IMR-90 (cell line): Measurements from ENCODE around the gene SUPT3H. TPM values are rescaled to one million over a fixed set of nuclear protein-coding genes. Genes with fewer than 3 reads are reported as not detected.

Experiments used
- ATAC-seq: fragments of 200-7000 bp; cut with Tn5 transposase; 2 replicates; pipeline ENCODE4 v1.9.1; 2020; ENCODE audit warnings: low read depth, mild to moderate bottlenecking, moderate library complexity
- BruUV-seq: library from RNA; stranded (reverse); fragments of 400-500 nt; replicated peaks from 2 replicates; lab custom pipeline; 2021; lab: Mats Ljungman, UMichigan
- CTCF ChIA-PET: fragments of 300-600 bp; formaldehyde crosslinking; extraction: SDS; loops from one replicate; lab custom pipeline; 2021; ENCODE audit warnings: antibody characterized with exemption; lab: Yijun Ruan, JAX
- POLR2A ChIA-PET: fragments of 300-600 bp; sonication (Branson Sonifier 250); formaldehyde crosslinking; loops from one replicate; lab custom pipeline; 2022; ENCODE audit warnings: antibody characterized with exemption; ENCODE audit not compliant: unreplicated experiment; lab: Charles Lee
- DNase-seq: peaks from one replicate; pipeline ENCODE4 v3.0.0; 2013
- H2AFZ ChIP-seq: replicated peaks from 2 replicates; pipeline ENCODE3; 2013; ENCODE audit warnings: low read length, mild to moderate bottlenecking; ENCODE audit not compliant: poor library complexity
- H2AK5ac ChIP-seq: 2 replicates; pipeline ENCODE4 v1.6.1; 2013; ENCODE audit warnings: low read depth, low read length, inconsistent platforms
- H2AK9ac ChIP-seq: replicated peaks from 2 replicates; pipeline ENCODE3; 2013; ENCODE audit warnings: mild to moderate bottlenecking, low read depth, low read length, moderate library complexity; ENCODE audit not compliant: poor library complexity
- H2BK120ac ChIP-seq: 2 replicates; pipeline ENCODE4 v1.6.1; 2013; ENCODE audit warnings: low read depth, low read length, inconsistent platforms
- H2BK15ac ChIP-seq: 3 replicates; pipeline ENCODE4 v1.6.1; 2013; ENCODE audit warnings: low read depth, low read length, inconsistent platforms
- H2BK20ac ChIP-seq: 2 replicates; pipeline ENCODE4 v1.6.1; 2013; ENCODE audit warnings: low read depth, mild to moderate bottlenecking, inconsistent platforms, low read length, moderate library complexity
- H2BK5ac ChIP-seq: 2 replicates; pipeline ENCODE4 v1.6.1; 2013; ENCODE audit warnings: mild to moderate bottlenecking, low read depth, low read length, inconsistent platforms; ENCODE audit not compliant: poor library complexity, severe bottlenecking
- H3K14ac ChIP-seq: replicated peaks from 2 replicates; pipeline ENCODE4 v1.6.1; 2013; ENCODE audit warnings: low read depth, low read length, inconsistent platforms
- H3K18ac ChIP-seq: 2 replicates; pipeline ENCODE4 v1.6.1; 2013; ENCODE audit warnings: low read depth, low read length, control low read depth
- H3K23ac ChIP-seq: 2 replicates; pipeline ENCODE4 v1.6.1; 2013; ENCODE audit warnings: low read depth, low read length, inconsistent platforms
- H3K27ac ChIP-seq: 2 replicates; pipeline ENCODE4 v1.5.1; 2013; ENCODE audit warnings: mild to moderate bottlenecking, control low read depth, low read length; ENCODE audit not compliant: insufficient read depth
- H3K27me3 ChIP-seq: 2 replicates; pipeline ENCODE4 v1.6.1; 2013; ENCODE audit warnings: low read length; ENCODE audit not compliant: control insufficient read depth, insufficient read depth
- H3K36me3 ChIP-seq: 2 replicates; pipeline ENCODE4 v1.6.1; 2013; ENCODE audit warnings: low read length, mixed read lengths; ENCODE audit not compliant: control insufficient read depth, insufficient read depth
- H3K4ac ChIP-seq: 2 replicates; pipeline ENCODE4 v1.6.1; 2013; ENCODE audit warnings: low read depth, low read length, inconsistent platforms
- H3K4me1 ChIP-seq: 2 replicates; pipeline ENCODE4 v1.6.1; 2013; ENCODE audit warnings: low read length, mixed read lengths; ENCODE audit not compliant: control insufficient read depth, insufficient read depth
- H3K4me2 ChIP-seq: 2 replicates; pipeline ENCODE4 v1.6.1; 2013; ENCODE audit warnings: low read depth, mild to moderate bottlenecking, control low read depth, low read length, moderate library complexity
- H3K4me3 ChIP-seq: 2 replicates; pipeline ENCODE4 v1.5.1; 2013; ENCODE audit warnings: low read depth, mild to moderate bottlenecking, control low read depth, low read length, moderate library complexity; ENCODE audit not compliant: insufficient read depth
- H3K56ac ChIP-seq: 2 replicates; pipeline ENCODE4 v1.6.1; 2013; ENCODE audit warnings: low read length, inconsistent platforms; ENCODE audit not compliant: insufficient read depth; ENCODE audit errors: extremely low read depth
- H3K79me1 ChIP-seq, 2 experiments: 2 replicates each; pipeline ENCODE4 v1.6.1; 2013; ENCODE audit warnings: low read length in 2 of 2, inconsistent platforms in 1 of 2, low read depth in 1 of 2
- H3K9ac ChIP-seq: 2 replicates; pipeline ENCODE4 v1.6.1; 2013; ENCODE audit warnings: low read depth, low read length, control low read depth
- H3K9me1 ChIP-seq: 2 replicates; pipeline ENCODE4 v1.6.1; 2013; ENCODE audit warnings: low read length, inconsistent platforms; ENCODE audit not compliant: insufficient read depth
- H3K9me3 ChIP-seq: 2 replicates; pipeline ENCODE4 v1.6.1; 2013; ENCODE audit warnings: low read length; ENCODE audit not compliant: control insufficient read depth, insufficient read depth
- H4K20me1 ChIP-seq: 2 replicates; pipeline ENCODE4 v1.6.1; 2013; ENCODE audit warnings: low read length, inconsistent platforms; ENCODE audit not compliant: insufficient read depth
- H4K5ac ChIP-seq: 2 replicates; pipeline ENCODE4 v1.6.1; 2013; ENCODE audit warnings: mild to moderate bottlenecking, low read depth, low read length, control low read depth
- H4K8ac ChIP-seq, 2 experiments: 2 replicates each; pipeline ENCODE4 v1.6.1; 2013; ENCODE audit warnings: low read depth in 2 of 2, low read length in 2 of 2, control low read depth in 1 of 2, inconsistent platforms in 1 of 2
- H4K91ac ChIP-seq: 2 replicates; pipeline ENCODE4 v1.6.1; 2013; ENCODE audit warnings: low read depth, low read length, inconsistent platforms; ENCODE audit not compliant: insufficient read depth
- MAFK ChIP-seq: IDR thresholded peaks from 2 replicates; pipeline ENCODE4 v1.6.1; 2012; ENCODE audit warnings: low read depth, low read length, improper control_type of control experiment
- RCOR1 ChIP-seq: IDR thresholded peaks from 2 replicates; pipeline ENCODE4 v1.6.1; 2012; ENCODE audit warnings: mild to moderate bottlenecking, low read length, improper control_type of control experiment; ENCODE audit not compliant: insufficient replicate concordance
- WGBS, 2 experiments: methylation state at CpG; one replicate each; pipeline versions ENCODE4 v1.1.5 to v1.1.7; 2013; ENCODE audit warnings: missing lambda C conversion rate in 2 of 2; ENCODE audit not compliant: insufficient read length in 1 of 2; ENCODE audit errors: extremely low coverage in 2 of 2; 5-methylcytosine and 5-hydroxymethylcytosine counted together
- dilution Hi-C: fragments of 300-500 bp; cut with HindIII; formaldehyde crosslinking; loops from one replicate; pipeline ENCODE4 v1.14.3; 2018; ENCODE audit warnings: low sequenced_read_pairs; ENCODE audit not compliant: unreplicated experiment
- in situ Hi-C: fragments of 300-500 bp; cut with MboI; formaldehyde crosslinking; loops from 3 replicates; pipeline ENCODE4 v1.14.3; 2019; ENCODE audit warnings: low sequenced_read_pairs, inconsistent platforms, mixed read lengths
- intact Hi-C: fragments of 100-400 bp; cut with micrococcal nuclease; formaldehyde crosslinking; loops from 2 replicates; pipeline ENCODE4 v1.10.0; 2022
- polyA plus RNA-seq, 3 experiments: library from polyadenylated mRNA; depleted of rRNA; stranded (reverse); fragments of >200 nt; gene quantifications; 2 replicates each; pipeline ENCODE4 v1.2.3, GENCODE V29; 2012; ENCODE audit warnings: low replicate concordance in 1 of 3
- total RNA-seq: library from RNA; depleted of rRNA; stranded (reverse); fragments of >200 nt; gene quantifications from 2 replicates; pipeline ENCODE4 v1.2.3, GENCODE V29; 2012
- TF ChIP-seq, protein P1 (sequence below): conservative IDR thresholded peaks from 2 replicates; pipeline ENCODE4 v1.5.1; 2012; ENCODE audit warnings: mild to moderate bottlenecking, low read depth, low read length, improper control_type of control experiment

The SUPT3H gene
- total and polyA plus RNA-seq, 2 of the 4 experiments (the other 2 are of a cell fraction): 4.5 to 5.0 TPM

DNA sequence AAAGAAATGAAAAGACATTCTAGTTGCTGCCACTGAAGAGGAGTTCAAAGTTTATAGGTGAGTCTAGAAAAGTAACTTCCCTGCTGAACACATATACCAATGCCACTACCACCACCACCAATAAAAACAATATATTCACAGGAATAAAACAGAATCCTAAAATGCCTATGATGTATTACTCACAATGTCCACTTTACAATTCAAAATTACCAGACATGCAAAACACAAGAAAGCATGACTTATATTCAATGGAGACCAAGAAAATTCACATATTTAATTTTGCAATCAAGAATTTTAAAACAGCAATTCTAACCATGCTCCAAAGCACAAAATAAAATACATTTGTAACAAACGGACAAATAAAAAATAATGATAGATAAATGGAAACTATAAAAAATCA lies 434.9 kb downstream of the SUPT3H start:
- dilution Hi-C loops (no loop called here), intact Hi-C loops (no loop called here), in situ Hi-C loops (no loop called here)
- no peaks in the 10 kb centered on the region for H3K9me3 ChIP-seq
- H3K23ac ChIP-seq: no peak overlapping the region
- H3K27ac ChIP-seq: no peak overlapping the region
- no peak for DNase-seq
- no peak overlapping the region for H2BK5ac ChIP-seq
- H2AFZ ChIP-seq: no peak overlapping the region
- WGBS, 2 experiments: no CpG with 5 or more reads among the region's 1 CpG
- no peak for TF ChIP-seq RCOR1
- TF ChIP-seq, protein P1, sequence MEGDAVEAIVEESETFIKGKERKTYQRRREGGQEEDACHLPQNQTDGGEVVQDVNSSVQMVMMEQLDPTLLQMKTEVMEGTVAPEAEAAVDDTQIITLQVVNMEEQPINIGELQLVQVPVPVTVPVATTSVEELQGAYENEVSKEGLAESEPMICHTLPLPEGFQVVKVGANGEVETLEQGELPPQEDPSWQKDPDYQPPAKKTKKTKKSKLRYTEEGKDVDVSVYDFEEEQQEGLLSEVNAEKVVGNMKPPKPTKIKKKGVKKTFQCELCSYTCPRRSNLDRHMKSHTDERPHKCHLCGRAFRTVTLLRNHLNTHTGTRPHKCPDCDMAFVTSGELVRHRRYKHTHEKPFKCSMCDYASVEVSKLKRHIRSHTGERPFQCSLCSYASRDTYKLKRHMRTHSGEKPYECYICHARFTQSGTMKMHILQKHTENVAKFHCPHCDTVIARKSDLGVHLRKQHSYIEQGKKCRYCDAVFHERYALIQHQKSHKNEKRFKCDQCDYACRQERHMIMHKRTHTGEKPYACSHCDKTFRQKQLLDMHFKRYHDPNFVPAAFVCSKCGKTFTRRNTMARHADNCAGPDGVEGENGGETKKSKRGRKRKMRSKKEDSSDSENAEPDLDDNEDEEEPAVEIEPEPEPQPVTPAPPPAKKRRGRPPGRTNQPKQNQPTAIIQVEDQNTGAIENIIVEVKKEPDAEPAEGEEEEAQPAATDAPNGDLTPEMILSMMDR: no peak
- no peak for TF ChIP-seq MAFK
- H4K5ac ChIP-seq: no peak overlapping the region
- H3K14ac ChIP-seq: no peak overlapping the region
- no peak for ATAC-seq
- H4K20me1 ChIP-seq: no peaks in the 10 kb centered on the region
- H4K91ac ChIP-seq: no peak overlapping the region
- H3K4me1 ChIP-seq: no peaks in the 10 kb centered on the region
- no peaks in the 10 kb centered on the region for H3K9me1 ChIP-seq
- no peak overlapping the region for H3K4ac ChIP-seq
- no peaks in the 10 kb centered on the region for H3K36me3 ChIP-seq
- H2BK15ac ChIP-seq: no peak overlapping the region
- H2AK9ac ChIP-seq: no peak overlapping the region
- H3K56ac ChIP-seq: no peak overlapping the region
- no peaks in the 10 kb centered on the region for H3K79me1 ChIP-seq
- POLR2A ChIA-PET: no interaction called here
- BruUV-seq: no TSS peak
- H3K9ac ChIP-seq: no peak overlapping the region
- no peak overlapping the region for H2AK5ac ChIP-seq
- H2BK120ac ChIP-seq: no peak overlapping the region
- H3K27me3 ChIP-seq: no peaks in the 10 kb centered on the region
- no peak overlapping the region for H3K4me2 ChIP-seq
- H3K4me3 ChIP-seq: no peak overlapping the region
- no peak overlapping the region for H3K18ac ChIP-seq
- no peak overlapping the region for H2BK20ac ChIP-seq
- CTCF ChIA-PET: no interaction called here
- no peak overlapping the region for H4K8ac ChIP-seq
